HepG2 (cell line): ENCODE results near the gene PRKACA. TPM values are rescaled to one million over a fixed set of nuclear protein-coding genes. Genes with fewer than 3 reads are reported as not detected.

Experiments used
- ATAC-seq: fragments of 200-7000 bp; cut with Tn5 transposase; 3 replicates; pipeline ENCODE4 v1.9.1; 2020; ENCODE audit warnings: mild to moderate bottlenecking, moderate library complexity
- BruUV-seq: library from RNA; stranded (reverse); fragments of 400-500 nt; replicated peaks from 2 replicates; lab custom pipeline; 2021; lab: Mats Ljungman, UMichigan
- CTCF ChIA-PET: fragments of 300-600 bp; formaldehyde crosslinking; extraction: SDS; loops from one replicate; lab custom pipeline; 2021; ENCODE audit warnings: low total read pairs, inconsistent platforms, low intra/inter-chr PET ratio; lab: Yijun Ruan, JAX
- POLR2A ChIA-PET: fragments of 350-600 bp; sonication (Branson Sonifier 250); formaldehyde crosslinking; loops from one replicate; lab custom pipeline; 2020; ENCODE audit warnings: antibody characterized with exemption, inconsistent platforms; lab: Yijun Ruan, JAX
- DNase-seq: peaks from one replicate; pipeline ENCODE4 v3.0.0-alpha.2; 2015; ENCODE audit warnings: low spot score
- FAIRE-seq: peaks from 3 replicates; lab custom pipeline; 2011; peaks lifted over from hg19 to GRCh38; lab: Jason Lieb, UNC
- H2AFZ ChIP-seq: one replicate; pipeline ENCODE4 v1.6.1; 2011; ENCODE audit warnings: low read length, inconsistent platforms
- H3K27ac ChIP-seq: fragments of 300-600 bp; 3 replicates; pipeline ENCODE4 v1.8.0; 2011; ENCODE audit warnings: mixed run types, mild to moderate bottlenecking, mixed read lengths, low read length, inconsistent platforms; ENCODE audit not compliant: insufficient read depth; ENCODE audit errors: extremely low read length
- H3K27me3 ChIP-seq, 2 experiments: fragments of 200-600 bp in 1 of 2; 2 replicates in 1 of 2; 3 replicates in 1 of 2; pipeline versions ENCODE4 v1.6.0 to v1.8.0; 2011; ENCODE audit warnings: low read length in 2 of 2, mild to moderate bottlenecking in 2 of 2, moderate library complexity in 2 of 2, inconsistent platforms in 1 of 2; ENCODE audit not compliant: insufficient read depth in 2 of 2, control insufficient read depth in 1 of 2
- H3K36me3 ChIP-seq, 2 experiments: fragments of 200-600 bp in 1 of 2; replicated peaks in 1 of 2; 2 replicates in 1 of 2; 3 replicates in 1 of 2; pipeline versions ENCODE4 v1.5.1 to v1.8.0; 2011; ENCODE audit warnings: low read length in 2 of 2, inconsistent platforms in 1 of 2; ENCODE audit not compliant: insufficient read depth in 2 of 2, control insufficient read depth in 1 of 2
- H3K4me1 ChIP-seq: 2 replicates; pipeline ENCODE4 v1.5.1; 2012; ENCODE audit warnings: low read length, inconsistent platforms; ENCODE audit not compliant: insufficient read depth
- H3K4me2 ChIP-seq: 2 replicates; pipeline ENCODE4 v1.6.0; 2011; ENCODE audit warnings: low read depth, low read length, inconsistent platforms
- H3K4me3 ChIP-seq, 3 experiments: fragments of 200-600 bp in 1 of 3; sonication (generic), shearing (Covaris generic) in 1 of 3; replicated peaks in 1 of 3; 2 replicates each; pipeline ENCODE4 v1.5.1; 2011 to 2016; ENCODE audit warnings: low read length in 3 of 3, inconsistent platforms in 2 of 3, low read depth in 2 of 3, mild to moderate bottlenecking in 2 of 3, control low read depth in 1 of 3, mixed read lengths in 1 of 3; ENCODE audit not compliant: insufficient read depth in 1 of 3
- H3K79me2 ChIP-seq: one replicate; pipeline ENCODE4 v1.6.1; 2011; ENCODE audit warnings: low read length, inconsistent platforms; ENCODE audit not compliant: insufficient read depth
- H3K9ac ChIP-seq: 2 replicates; pipeline ENCODE4 v1.6.0; 2011; ENCODE audit warnings: mild to moderate bottlenecking, low read depth, low read length, inconsistent platforms; ENCODE audit not compliant: insufficient read depth
- H3K9me3 ChIP-seq: 2 replicates; pipeline ENCODE4 v1.5.1; 2012; ENCODE audit warnings: mild to moderate bottlenecking, low read length
- H4K20me1 ChIP-seq: 2 replicates; pipeline ENCODE4 v1.6.0; 2011; ENCODE audit warnings: inconsistent platforms, mild to moderate bottlenecking, low read length, moderate library complexity; ENCODE audit not compliant: insufficient read depth
- AGO2 ChIP-seq: fragments of 200-400 bp; formaldehyde crosslinking; optimal IDR thresholded peaks from 2 replicates; pipeline ENCODE3; 2017; ENCODE audit warnings: mild to moderate bottlenecking, low read depth, low read length, moderate library complexity
- ATAD3A ChIP-seq: sonication (generic); formaldehyde crosslinking; IDR thresholded peaks from 2 replicates; pipeline ENCODE4 v1.4.0; 2020; ENCODE audit warnings: missing genetic modification reagents
- BRCA1 ChIP-seq: sonication (generic); formaldehyde crosslinking; IDR thresholded peaks from 2 replicates; pipeline ENCODE4 v1.4.0; 2020; ENCODE audit warnings: missing genetic modification reagents
- HHEX ChIP-seq: IDR thresholded peaks from 2 replicates; pipeline ENCODE4 v1.6.1; 2016; ENCODE audit warnings: control low read depth
- HNRNPL ChIP-seq: fragments of 200-400 bp; formaldehyde crosslinking; IDR thresholded peaks from 2 replicates; pipeline ENCODE4 v1.6.1; 2017; ENCODE audit warnings: mild to moderate bottlenecking, low read depth, low read length
- KLF9 ChIP-seq: IDR thresholded peaks from 2 replicates; pipeline ENCODE4 v1.6.1; 2016; ENCODE audit warnings: low read depth
- TBX3 ChIP-seq: fragments of 450-650 bp; IDR thresholded peaks from 2 replicates; pipeline ENCODE4 v1.6.1; 2017; ENCODE audit warnings: antibody characterized with exemption, mild to moderate bottlenecking, inconsistent platforms, borderline replicate concordance
- ZNF772 ChIP-seq: sonication (generic); formaldehyde crosslinking; IDR thresholded peaks from 2 replicates; pipeline ENCODE4 v1.5.0; 2020; ENCODE audit warnings: mild to moderate bottlenecking, missing genetic modification reagents
- ZNF790 ChIP-seq: sonication (generic); formaldehyde crosslinking; IDR thresholded peaks from 2 replicates; pipeline ENCODE4 v1.8.0; 2022; ENCODE audit warnings: missing genetic modification reagents, mild to moderate bottlenecking, borderline replicate concordance
- ZSCAN25 ChIP-seq: sonication (generic); formaldehyde crosslinking; IDR thresholded peaks from 2 replicates; pipeline ENCODE4 v1.8.0; 2022; ENCODE audit warnings: mild to moderate bottlenecking, missing genetic modification reagents
- WGBS: methylation state at CpG from one replicate; pipeline ENCODE4 v1.1.6; 2017; ENCODE audit warnings: low lambda C conversion rate; 5-methylcytosine and 5-hydroxymethylcytosine counted together
- in situ Hi-C: cut with HindIII; loops from 2 replicates; pipeline ENCODE4 v1.10.0; 2017; ENCODE audit warnings: low pct_unique_long_range_greater_than_20kb; ENCODE audit not compliant: extremely low pct_ligation_motif_present
- intact Hi-C: fragments of 100-400 bp; cut with micrococcal nuclease; formaldehyde crosslinking; loops from one replicate; pipeline ENCODE4 v1.10.0; 2022; ENCODE audit not compliant: unreplicated experiment
- polyA plus RNA-seq, 8 experiments: library from polyadenylated mRNA; depleted of rRNA in 3 of 8; stranded (reverse) in 7 of 8; unstranded in 1 of 8; fragments of >200 nt; fragmentation: Illumina TruSeq in 4 of 8; extraction: Trizol in 4 of 8; gene quantifications; 2 replicates each; pipeline versions ENCODE4 v1.2.1 to v1.2.3, GENCODE V29; 2011 to 2016; ENCODE audit warnings: low read depth in 4 of 8, missing spikeins in 1 of 8, mixed read lengths in 1 of 8; ENCODE audit not compliant: insufficient read depth in 1 of 8
- total RNA-seq, 5 experiments: library from RNA; depleted of rRNA; stranded (reverse); fragments of >200 nt; fragmentation: Illumina TruSeq; extraction: Trizol; gene quantifications; 2 replicates each; pipeline ENCODE4 v1.2.3, GENCODE V29; 2016; ENCODE audit warnings: low read depth in 1 of 5

The PRKACA gene
- total and polyA plus RNA-seq, 2 of the 13 experiments (the other 11 are each of a cell fraction or from before 2014, with no cell fraction given): 11.0 to 18.2 TPM

- DNase-seq: no peak
- Histone ChIP-seq H3K9ac (no peak overlapping the region), H3K27me3 (no peaks in the 10 kb centered on the region; a peak in 1 of 5 replicates)
- TF ChIP-seq HNRNPL (no peak), HHEX (CRISPR knock-in tag) (no peak), KLF9 (CRISPR knock-in tag) (no peak), BRCA1 (CRISPR knock-in tag) (no peak), ZSCAN25 (no peak), TBX3 (no peak), ZNF790 (CRISPR knock-in tag) (0 out of 2 replicates have a peak, but pooled peaks have one; percentile 3), ATAD3A (no peak), AGO2 (peak; percentile 10), ZNF772 (CRISPR knock-in tag) (no peak)
- TF ChIP-seq, all 625 proteins: peak for 2
- 81% methylated on average over 5 of the region's 7 CpGs for WGBS
- CTCF ChIA-PET: interaction anchor here (0.7 to 1.6 kb wide), 3 partner anchors 16 to 234 kb away, joined by 3 to 7 read pairs (median 3); no protein-coding TSS in a partner anchor
- BruUV-seq: no TSS peak
- Histone ChIP-seq H3K36me3 (no peaks in the 10 kb centered on the region), H3K79me2 (peaks cover 12% of the 10 kb centered on the region), H3K4me1 (peaks cover 72% of the 10 kb centered on the region), H4K20me1 (no peaks in the 10 kb centered on the region), H2AFZ (no peak overlapping the region), H3K27ac (no peak overlapping the region), H3K4me2 (no peak overlapping the region), H3K9me3 (no peaks in the 10 kb centered on the region), H3K4me3 (no peak overlapping the region)
- intact Hi-C loops (no loop called here), in situ Hi-C loops (no loop called here)
- POLR2A ChIA-PET: interaction anchor here (2.8 kb wide), 1 partner anchor 22 kb away, joined by 11 read pairs; the partner anchor contains the start of gene ASF1B
- ATAC-seq: no peak
- no peak for FAIRE-seq
Observed at GRCh38 chr19:14114439-14114838, 3.1 kb downstream of the PRKACA start.
